Kidney tubule cell (primary cell): ENCODE data around the gene BBS2.
"Not testable (repeated sequence)": the region's sequence is repeated elsewhere in the genome, so short reads cannot be mapped to it uniquely, and the experiment has no call there.

Experiments used
- DNase-seq: peaks from one replicate; pipeline ENCODE4 v3.0.0-alpha.2; 2018; ENCODE audit warnings: low spot score

The BBS2 gene

GRCh38 chr16:56525236-56525635 lies 5.4 kb upstream of the BBS2 start:
- no peak for DNase-seq

- no peak for DNase-seq
Measured at GRCh38 chr16:56520251-56520577, 390 bp upstream of the BBS2 start.

- DNase-seq, result peak; percentile 36
Measured at GRCh38 chr16:56518425-56518824, 1.4 kb downstream of the BBS2 start.

GRCh38 chr16:56517206-56517605 lies 2.6 kb downstream of the BBS2 start:
- DNase-seq, result no peak

- no peak for DNase-seq
Measured at GRCh38 chr16:56515665-56516064, 4.2 kb downstream of the BBS2 start.

GRCh38 chr16:56514845-56515244 lies 5.0 kb downstream of the BBS2 start:
- DNase-seq, result peak; percentile 63

GRCh38 chr16:56513972-56514371 lies 5.9 kb downstream of the BBS2 start:
- DNase-seq, result peak; percentile 65

GRCh38 chr16:56513091-56513490 lies 6.7 kb downstream of the BBS2 start:
- DNase-seq, result no peak

- no peak for DNase-seq
Measured at GRCh38 chr16:56512025-56512424, 7.8 kb downstream of the BBS2 start.

- DNase-seq, result no peak
Measured at GRCh38 chr16:56510544-56510943, 9.3 kb downstream of the BBS2 start.

GRCh38 chr16:56506941-56507340 lies 12.9 kb downstream of the BBS2 start:
- no peak for DNase-seq

GRCh38 chr16:56505181-56505580 lies 14.6 kb downstream of the BBS2 start:
- DNase-seq, result no peak

- no peak for DNase-seq
Measured at GRCh38 chr16:56493815-56494214, 26.0 kb downstream of the BBS2 start.

GRCh38 chr16:56493126-56493525 lies 26.7 kb downstream of the BBS2 start:
- DNase-seq, result no peak

- DNase-seq, result no peak
Measured at GRCh38 chr16:56491657-56492261, 28.1 kb downstream of the BBS2 start.

GRCh38 chr16:56488868-56489267 lies 31.0 kb downstream of the BBS2 start:
- DNase-seq, result not testable (repeated sequence)

GRCh38 chr16:56488035-56488434 lies 31.8 kb downstream of the BBS2 start:
- DNase-seq, result no peak

- DNase-seq, result no peak
Measured at GRCh38 chr16:56483394-56483793, 36.4 kb downstream of the BBS2 start.

GRCh38 chr16:56482683-56483236 lies 37.1 kb downstream of the BBS2 start:
- DNase-seq, result no peak

- peak; percentile 12 for DNase-seq
Measured at GRCh38 chr16:56481468-56482122, 38.2 kb downstream of the BBS2 start.

- no peak for DNase-seq
Measured at GRCh38 chr16:56480776-56481467, 38.9 kb downstream of the BBS2 start.

- no peak for DNase-seq
Measured at GRCh38 chr16:56479469-56479868, 40.4 kb downstream of the BBS2 start.
